Loucy (cell line): ENCODE data around the gene COL12A1.

ENCODE experiments used
- CTCF ChIP-seq: fragments of 200-600 bp; sonication (generic); conservative IDR thresholded peaks from 2 replicates; pipeline ENCODE4 v1.5.1; 2014; ENCODE audit warnings: mild to moderate bottlenecking, antibody characterized with exemption, low read length
- EZH2phosphoT487 ChIP-seq: fragments of 200-600 bp; IDR thresholded peaks from 2 replicates; pipeline ENCODE4 v1.6.1; 2018; ENCODE audit warnings: antibody characterized with exemption, mild to moderate bottlenecking, moderate library complexity, borderline replicate concordance

- TF ChIP-seq CTCF (no peak), EZH2phosphoT487 (no peak)
These were observed 119.8 kb downstream of the COL12A1 start for GRCh38 chr6:75085931-75086635.
